Measurements from ENCODE around the gene AK4. TPM values are rescaled to one million over a fixed set of nuclear protein-coding genes. Genes with fewer than 3 reads are reported as not detected.

The AK4 gene
- total and polyA plus RNA-seq, 8 donors = 1.9 to 8.7 (median 3.3) TPM

GRCh38 chr1:65197636-65198035, 49.6 kb downstream of the AK4 start:
- Histone ChIP-seq H3K27ac (no peak overlapping the region), H3K9me3 (no peaks in the 10 kb centered on the region), H3K4me1 (peaks cover 0 to 3% of the 10 kb centered on the region in 2 donors), H3K4me3 (no peak overlapping the region), H3K27me3 (no peaks in the 10 kb centered on the region), H3K36me3 (no peaks in the 10 kb centered on the region)
- ATAC-seq (no peak), DNase-seq (no peak)
- TF ChIP-seq CTCF (IDR thresholded peaks at IDR 0.05) = no peak
- intact Hi-C loops (cut with DNase I) = no loop called here

GRCh38 chr1:65198096-65198495, 50.1 kb downstream of the AK4 start:
- H3K4me3 ChIP-seq = no peak overlapping the region
- TF ChIP-seq CTCF (IDR thresholded peaks at IDR 0.05) = no peak
- intact Hi-C loops (cut with DNase I) = no loop called here
- peaks cover 0 to 3% of the 10 kb centered on the region in 2 donors for H3K4me1 ChIP-seq
- H3K9me3 ChIP-seq = no peaks in the 10 kb centered on the region
- ATAC-seq (no peak), DNase-seq (no peak)
- no peaks in the 10 kb centered on the region for H3K27me3 ChIP-seq
- no peaks in the 10 kb centered on the region for H3K36me3 ChIP-seq
- H3K27ac ChIP-seq = no peak overlapping the region

- TF ChIP-seq CTCF (IDR thresholded peaks at IDR 0.05) = no peak
- H3K27ac ChIP-seq = no peak overlapping the region
- no peak for DNase-seq
- H3K27me3 ChIP-seq = no peaks in the 10 kb centered on the region
- H3K36me3 ChIP-seq = no peaks in the 10 kb centered on the region
- no peak overlapping the region for H3K4me3 ChIP-seq
- ATAC-seq = no peak
- H3K4me1 ChIP-seq = peaks cover 0 to 3% of the 10 kb centered on the region in 2 donors
- intact Hi-C loops (cut with DNase I) = loop anchor here in 1 of 2 donors (10.0 kb wide), 1 partner anchor 146 kb away; no protein-coding TSS in a partner anchor
- no peaks in the 10 kb centered on the region for H3K9me3 ChIP-seq
Measured at GRCh38 chr1:65200411-65200810, 52.4 kb downstream of the AK4 start.

GRCh38 chr1:65206836-65207235, 58.8 kb downstream of the AK4 start:
- no peaks in the 10 kb centered on the region for H3K36me3 ChIP-seq
- ATAC-seq (no peak), DNase-seq (no peak)
- no peak for TF ChIP-seq CTCF (IDR thresholded peaks at IDR 0.05)
- H3K4me1 ChIP-seq = no peaks in the 10 kb centered on the region
- no peak overlapping the region for H3K4me3 ChIP-seq
- H3K9me3 ChIP-seq = no peaks in the 10 kb centered on the region
- H3K27me3 ChIP-seq = no peaks in the 10 kb centered on the region
- intact Hi-C loops (cut with DNase I) = loop anchor here in 1 of 2 donors (10.0 kb wide), 1 partner anchor 152 kb away; no protein-coding TSS in a partner anchor
- no peak overlapping the region for H3K27ac ChIP-seq

- no peak for TF ChIP-seq CTCF (IDR thresholded peaks at IDR 0.05)
- H3K9me3 ChIP-seq = no peaks in the 10 kb centered on the region
- H3K27me3 ChIP-seq = no peaks in the 10 kb centered on the region
- H3K36me3 ChIP-seq = no peaks in the 10 kb centered on the region
- H3K4me3 ChIP-seq = no peak overlapping the region
- ATAC-seq (no peak), DNase-seq (no peak)
- intact Hi-C loops (cut with DNase I) = loop anchor here in 1 of 2 donors (10.0 kb wide), 1 partner anchor 153 kb away; no protein-coding TSS in a partner anchor
- H3K27ac ChIP-seq = no peak overlapping the region
- no peaks in the 10 kb centered on the region for H3K4me1 ChIP-seq
Measured at GRCh38 chr1:65207317-65207716, 59.3 kb downstream of the AK4 start.
